ENCODE results near the gene CAPN13.

DNA sequence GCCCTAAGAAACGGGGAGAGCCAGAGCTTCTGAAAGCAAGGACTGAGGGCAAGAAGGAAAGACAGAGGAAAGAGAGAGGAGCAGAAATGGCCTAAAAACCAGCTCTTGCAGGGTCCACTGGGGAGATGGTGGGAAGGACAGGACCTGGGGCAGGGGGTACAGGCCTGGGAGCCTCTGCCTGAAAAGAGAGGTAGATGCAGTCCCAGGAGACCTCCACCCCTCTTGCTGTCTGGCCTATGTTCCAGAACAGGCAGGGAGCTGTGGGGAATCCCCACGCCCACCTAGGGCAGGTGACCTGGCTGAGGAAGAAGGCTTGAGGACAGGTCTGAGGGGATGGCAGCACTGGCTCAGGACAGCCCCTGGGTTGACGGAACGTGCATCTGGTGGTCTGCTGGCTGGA lies 4.6 kb downstream of the CAPN13 start:
- TF ChIP-seq, protein P1, sequence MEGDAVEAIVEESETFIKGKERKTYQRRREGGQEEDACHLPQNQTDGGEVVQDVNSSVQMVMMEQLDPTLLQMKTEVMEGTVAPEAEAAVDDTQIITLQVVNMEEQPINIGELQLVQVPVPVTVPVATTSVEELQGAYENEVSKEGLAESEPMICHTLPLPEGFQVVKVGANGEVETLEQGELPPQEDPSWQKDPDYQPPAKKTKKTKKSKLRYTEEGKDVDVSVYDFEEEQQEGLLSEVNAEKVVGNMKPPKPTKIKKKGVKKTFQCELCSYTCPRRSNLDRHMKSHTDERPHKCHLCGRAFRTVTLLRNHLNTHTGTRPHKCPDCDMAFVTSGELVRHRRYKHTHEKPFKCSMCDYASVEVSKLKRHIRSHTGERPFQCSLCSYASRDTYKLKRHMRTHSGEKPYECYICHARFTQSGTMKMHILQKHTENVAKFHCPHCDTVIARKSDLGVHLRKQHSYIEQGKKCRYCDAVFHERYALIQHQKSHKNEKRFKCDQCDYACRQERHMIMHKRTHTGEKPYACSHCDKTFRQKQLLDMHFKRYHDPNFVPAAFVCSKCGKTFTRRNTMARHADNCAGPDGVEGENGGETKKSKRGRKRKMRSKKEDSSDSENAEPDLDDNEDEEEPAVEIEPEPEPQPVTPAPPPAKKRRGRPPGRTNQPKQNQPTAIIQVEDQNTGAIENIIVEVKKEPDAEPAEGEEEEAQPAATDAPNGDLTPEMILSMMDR (IDR thresholded peaks at IDR 0.05; ENCODE audit: low read depth, low read length): no peak
- no peak for TF ChIP-seq POLR2A (IDR thresholded peaks at IDR 0.05; ENCODE audit: extremely low read depth, insufficient read length)
- TF ChIP-seq, protein P2, sequence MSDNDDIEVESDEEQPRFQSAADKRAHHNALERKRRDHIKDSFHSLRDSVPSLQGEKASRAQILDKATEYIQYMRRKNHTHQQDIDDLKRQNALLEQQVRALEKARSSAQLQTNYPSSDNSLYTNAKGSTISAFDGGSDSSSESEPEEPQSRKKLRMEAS (IDR thresholded peaks at IDR 0.05; ENCODE audit: low read depth, low read length): no peak
